Ramos (cell line): ENCODE results near the gene GALNT10.

Source experiments
- in situ Hi-C: fragments of 300-500 bp; cut with MboI; formaldehyde crosslinking; loops from one replicate; pipeline ENCODE4 v1.14.3; 2022; ENCODE audit warnings: low sequenced_read_pairs; ENCODE audit not compliant: unreplicated experiment

Gene GALNT10

DNA sequence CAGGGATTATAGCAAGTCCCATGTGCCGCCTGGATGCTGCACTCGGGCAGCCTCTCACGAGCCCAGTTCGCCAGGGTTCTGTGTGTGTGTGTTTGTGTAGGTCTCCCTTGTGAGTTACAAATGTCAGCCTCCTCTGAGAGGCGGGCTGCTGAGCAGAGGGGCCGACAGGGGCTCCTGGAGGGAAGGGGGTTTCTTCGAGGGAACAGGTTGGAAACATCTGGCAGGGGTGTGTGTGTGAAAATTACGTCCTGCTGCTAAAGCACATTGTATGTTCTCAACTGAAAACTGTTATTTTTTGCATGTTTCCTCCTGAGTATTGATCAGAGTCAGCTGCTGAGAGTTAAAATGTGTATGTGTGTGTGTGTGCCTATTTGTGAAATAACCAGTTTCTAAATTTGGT lies 9.7 kb downstream of the GALNT10 start:
- in situ Hi-C loops = no loop called here

DNA sequence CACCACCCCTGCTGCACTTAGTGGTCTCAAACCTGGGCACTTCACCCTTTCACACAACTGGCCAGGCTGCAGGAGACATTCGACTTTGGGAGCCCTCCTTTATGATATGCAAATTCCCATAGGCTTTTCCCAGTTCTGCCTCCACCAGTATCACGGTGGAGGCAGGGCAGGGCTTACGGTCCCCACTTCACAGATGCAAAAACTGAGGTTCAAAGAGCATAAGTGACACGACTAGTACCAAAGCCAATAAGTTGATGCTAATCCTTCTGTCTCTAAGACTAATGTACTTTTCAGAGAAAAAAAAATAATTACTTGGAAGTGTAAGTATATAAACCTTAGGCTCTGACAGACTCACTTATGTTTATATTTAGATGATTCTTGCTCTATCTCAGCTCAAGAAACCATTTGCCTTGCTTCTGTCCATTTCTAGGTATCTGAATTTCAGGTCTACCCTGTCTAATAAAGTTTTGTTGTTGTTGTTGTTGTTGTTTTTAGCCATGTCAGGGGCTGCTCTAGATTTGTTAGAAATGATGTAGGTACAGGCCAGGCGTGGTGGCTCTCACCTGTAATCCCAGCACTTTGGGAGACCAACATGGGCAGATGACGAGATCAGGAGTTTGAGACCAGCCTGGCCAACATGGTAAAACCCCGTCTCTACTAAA lies 10.7 kb downstream of the GALNT10 start:
- in situ Hi-C loops = no loop called here

DNA sequence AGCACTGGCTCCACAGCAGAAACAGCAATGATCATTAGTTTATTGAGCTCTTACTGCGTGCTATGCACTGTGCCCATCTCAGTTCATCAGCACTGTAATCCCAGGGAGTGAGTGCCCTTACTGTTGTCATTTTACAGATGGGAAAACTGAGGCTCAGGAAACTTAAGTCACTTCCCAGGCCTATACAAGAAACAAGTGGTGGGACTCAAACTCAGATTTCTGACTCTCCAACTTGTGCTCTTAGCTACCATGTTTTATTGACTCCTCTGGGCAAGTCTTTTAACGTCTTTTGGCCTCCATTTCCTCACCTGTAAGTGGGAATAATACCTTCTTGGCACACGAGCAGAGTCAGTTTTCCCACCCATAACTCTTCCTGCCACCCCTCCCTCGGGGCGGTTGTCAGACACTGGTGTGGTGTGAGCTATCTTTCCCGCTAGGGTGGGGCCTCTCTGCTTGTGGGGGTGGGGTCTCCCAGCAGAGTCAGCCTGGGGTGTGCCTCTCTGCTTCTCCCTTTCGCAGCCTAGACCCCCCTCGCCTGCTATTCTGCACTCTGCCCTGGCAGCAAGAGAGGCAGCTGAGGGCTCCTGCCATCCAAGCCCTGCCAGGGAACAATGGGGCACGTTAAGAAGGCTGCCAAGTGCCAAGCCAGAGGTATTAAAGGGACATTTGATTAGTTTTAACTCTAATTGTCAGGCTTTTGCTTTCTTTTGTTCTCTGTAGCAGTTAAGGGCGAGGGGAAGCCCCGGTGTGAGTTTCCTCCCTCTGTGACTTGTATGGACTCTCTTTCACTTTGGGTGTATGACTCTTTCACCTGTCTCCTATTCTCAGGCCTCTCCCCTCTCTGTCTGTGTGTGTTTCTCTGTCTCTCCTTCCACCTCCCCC lies 12.1 kb downstream of the GALNT10 start:
- in situ Hi-C loops = no loop called here

DNA sequence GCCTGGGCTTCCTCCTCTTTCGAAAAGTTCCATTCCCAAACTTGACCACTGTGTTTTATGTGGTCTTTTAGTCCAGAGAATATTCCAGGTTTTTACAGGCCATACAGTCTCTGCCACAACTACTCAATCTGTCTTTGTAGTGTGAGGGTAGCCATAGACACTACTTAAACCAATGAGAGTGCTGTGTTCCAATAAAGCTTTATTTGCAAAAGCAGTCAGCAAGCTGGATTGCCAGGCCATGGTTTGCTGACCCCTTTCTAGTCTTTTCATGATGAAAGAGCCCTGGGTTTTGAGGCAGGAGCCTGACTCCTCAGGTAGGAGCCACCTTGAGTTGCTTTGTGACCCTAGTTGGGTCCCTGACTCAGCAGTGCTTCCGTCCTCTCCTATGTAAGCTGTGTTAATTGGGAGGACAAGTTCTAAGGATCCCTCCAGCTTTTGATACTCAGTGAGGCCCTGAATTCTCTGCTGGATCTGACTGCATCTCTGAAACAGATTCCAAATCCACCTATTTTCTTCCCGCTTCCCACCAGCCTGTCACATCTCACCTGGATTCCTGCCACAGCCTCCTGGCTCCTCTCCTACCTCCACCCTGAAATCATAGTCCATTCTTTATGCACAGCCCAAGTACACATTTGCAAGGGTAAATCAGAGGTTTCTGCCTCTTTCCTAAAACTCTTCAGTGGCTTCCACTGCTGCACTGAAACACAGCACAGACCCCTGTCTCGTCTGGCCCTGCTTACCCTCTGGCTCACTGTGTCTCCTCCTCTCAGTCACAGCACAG lies 13.5 kb downstream of the GALNT10 start:
- in situ Hi-C loops = no loop called here

DNA sequence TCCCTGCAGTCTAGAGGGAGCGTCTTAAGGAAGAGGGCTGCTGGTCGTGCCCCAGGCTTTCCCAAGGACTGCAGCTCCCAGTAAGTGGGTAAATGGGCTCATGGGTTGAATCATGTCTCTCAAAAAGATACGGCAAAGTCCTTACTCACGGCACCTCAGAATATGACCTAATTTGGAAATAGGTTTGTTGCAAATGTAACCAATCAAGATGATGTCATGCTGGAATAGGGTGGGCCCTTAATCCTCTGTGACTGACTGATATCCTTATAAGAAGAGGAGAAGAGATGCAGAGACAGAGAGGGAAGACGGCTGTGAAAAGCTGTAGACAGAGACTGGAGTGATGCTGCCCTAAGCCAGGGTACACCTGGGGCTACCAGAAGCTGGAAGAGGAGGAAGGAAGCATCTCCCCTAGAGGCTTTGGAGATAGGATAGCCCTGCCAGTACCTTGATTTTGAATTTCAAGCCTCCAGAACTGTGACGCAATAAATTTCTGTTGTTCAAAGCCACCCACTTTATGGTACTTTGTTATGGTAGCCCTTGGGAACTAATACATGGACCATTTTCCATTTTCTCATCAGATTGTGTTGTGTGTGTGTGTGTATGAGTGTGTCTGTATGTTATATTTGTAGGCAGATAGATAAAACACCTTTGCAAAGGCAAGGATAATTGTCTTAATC lies 15.0 kb downstream of the GALNT10 start:
- in situ Hi-C loops = no loop called here

DNA sequence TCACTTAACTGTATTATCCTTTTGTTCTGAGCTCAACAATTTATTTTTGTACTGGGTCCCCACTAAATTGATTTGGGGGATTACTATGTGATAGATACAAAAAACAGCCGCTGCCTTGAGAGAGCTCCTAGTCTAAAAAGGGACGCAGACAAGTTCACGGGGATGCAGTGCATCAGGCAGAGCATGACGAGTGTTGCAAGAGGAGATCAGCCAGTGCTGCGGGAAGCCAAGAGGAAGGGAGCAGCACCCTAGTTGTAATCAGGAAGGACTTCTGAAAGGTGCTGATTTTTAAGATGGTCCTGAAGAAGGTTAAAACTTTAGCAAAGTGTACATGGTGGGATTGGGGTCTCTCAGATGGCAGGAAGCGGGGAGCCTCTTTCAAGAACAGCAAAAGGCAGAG lies 15.8 kb downstream of the GALNT10 start:
- in situ Hi-C loops = no loop called here

DNA sequence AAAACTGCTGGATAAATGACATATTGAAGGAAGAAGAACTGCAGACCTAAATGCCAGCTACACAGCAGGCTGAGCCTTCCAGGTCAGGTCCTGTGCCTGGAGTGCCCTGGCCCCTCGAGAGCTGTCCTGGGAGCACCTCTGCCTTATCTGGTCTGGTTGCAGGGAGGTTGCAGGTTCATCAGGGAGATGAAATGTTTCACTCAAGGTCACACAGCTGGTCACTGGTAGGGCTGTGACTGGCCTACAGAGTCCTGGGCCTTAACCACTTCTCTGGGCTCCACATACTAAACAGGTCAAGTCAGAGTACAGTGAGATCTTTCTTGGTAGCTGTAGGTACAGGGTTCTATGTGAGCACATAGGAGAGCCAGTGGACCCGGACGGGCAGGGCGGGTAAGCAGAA lies 16.7 kb downstream of the GALNT10 start:
- in situ Hi-C loops = no loop called here

DNA sequence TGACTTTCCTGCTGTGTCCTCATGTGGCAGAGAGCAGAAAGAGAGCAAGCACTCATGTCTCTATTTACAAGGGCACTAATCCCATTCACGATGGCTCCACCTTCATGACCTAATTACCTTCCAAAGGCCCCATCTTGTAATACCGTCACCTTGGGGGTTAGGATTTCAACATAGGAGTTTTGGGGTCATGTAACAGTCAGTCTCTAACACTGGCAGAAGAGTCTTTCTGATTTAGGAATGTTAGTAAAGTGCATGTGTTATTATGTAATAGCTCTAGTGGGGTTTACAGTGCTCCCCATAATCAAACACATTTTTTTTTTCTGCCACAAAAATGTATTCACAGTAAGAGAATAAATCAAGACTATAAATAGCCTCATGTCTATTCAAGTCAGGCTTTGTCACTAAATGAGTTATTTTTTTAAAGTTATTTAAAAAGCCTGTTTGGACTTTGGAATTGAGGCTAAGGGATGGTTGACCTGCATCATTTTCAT lies 19.1 kb downstream of the GALNT10 start:
- in situ Hi-C loops = no loop called here

DNA sequence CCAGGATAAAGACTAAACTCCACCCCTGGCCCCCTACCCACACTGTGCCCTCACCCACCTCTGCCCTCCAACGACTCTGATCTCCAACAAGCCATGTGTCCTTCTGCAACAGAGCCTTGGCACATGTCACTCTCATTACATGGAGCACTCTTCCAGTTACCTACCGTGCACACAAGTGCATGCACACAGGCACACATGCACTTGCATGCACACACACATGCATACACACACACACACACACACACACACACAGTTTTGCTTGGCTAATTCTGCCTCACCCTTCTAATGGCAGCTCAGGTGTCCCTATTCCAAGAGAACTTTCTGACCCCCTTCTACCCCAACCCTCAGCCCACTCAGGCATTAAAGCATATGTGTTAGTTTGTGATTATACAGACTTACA lies 19.6 kb downstream of the GALNT10 start:
- in situ Hi-C loops = no loop called here

DNA sequence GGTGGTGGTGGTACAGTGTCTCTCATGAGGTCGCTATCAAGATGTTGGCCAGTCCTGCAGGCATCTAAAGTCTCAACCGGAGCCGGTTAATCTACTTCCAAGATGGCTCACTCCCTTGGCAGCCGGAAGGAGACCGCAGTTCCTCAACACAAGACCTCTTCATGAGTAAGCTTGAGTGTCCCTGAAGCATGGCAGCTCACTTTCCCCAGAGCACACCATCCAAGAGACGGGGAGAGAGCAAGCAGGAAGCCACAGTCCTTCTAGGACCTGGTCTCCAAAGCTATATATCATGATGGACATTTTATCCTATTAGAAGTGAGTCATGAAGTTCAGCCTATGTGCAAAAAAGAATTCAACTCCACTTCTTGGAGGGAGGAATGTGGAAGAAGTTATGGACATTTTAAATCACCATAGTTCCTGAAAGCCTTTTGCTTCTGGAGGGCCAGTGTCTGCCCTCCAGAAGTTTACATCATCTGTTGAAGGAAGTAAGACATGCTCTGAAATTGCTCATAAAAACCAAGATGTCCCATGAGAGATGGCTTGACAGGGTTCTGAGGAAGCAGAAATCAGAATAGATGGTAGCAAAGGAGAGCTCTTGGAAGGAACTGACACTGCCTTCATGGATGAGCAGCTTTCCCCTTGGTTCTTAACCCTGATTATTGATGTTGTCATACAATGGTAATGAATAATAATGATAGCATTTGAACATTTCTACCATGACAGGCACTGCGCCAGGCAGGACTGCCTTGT lies 21.3 kb downstream of the GALNT10 start:
- in situ Hi-C loops = no loop called here

DNA sequence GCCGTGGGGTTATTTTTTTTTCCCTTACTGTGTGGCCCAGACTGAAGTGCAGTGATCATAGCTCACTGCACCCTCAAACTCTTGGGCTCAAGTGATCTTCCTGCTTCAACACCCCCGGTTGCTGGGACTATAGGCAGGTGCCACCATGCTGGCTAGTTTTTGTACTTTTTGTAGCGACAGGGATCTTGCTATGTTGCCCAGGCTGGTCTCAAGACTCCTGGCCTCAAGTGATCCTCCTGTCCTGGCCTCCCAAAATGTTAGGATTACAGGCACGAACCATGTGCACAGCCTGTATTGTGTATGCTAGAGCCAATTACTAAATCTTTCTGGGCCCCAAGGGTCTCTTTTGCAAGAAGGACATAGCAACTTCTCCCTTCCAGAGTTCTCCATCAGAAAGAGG lies 23.1 kb downstream of the GALNT10 start:
- in situ Hi-C loops = no loop called here

DNA sequence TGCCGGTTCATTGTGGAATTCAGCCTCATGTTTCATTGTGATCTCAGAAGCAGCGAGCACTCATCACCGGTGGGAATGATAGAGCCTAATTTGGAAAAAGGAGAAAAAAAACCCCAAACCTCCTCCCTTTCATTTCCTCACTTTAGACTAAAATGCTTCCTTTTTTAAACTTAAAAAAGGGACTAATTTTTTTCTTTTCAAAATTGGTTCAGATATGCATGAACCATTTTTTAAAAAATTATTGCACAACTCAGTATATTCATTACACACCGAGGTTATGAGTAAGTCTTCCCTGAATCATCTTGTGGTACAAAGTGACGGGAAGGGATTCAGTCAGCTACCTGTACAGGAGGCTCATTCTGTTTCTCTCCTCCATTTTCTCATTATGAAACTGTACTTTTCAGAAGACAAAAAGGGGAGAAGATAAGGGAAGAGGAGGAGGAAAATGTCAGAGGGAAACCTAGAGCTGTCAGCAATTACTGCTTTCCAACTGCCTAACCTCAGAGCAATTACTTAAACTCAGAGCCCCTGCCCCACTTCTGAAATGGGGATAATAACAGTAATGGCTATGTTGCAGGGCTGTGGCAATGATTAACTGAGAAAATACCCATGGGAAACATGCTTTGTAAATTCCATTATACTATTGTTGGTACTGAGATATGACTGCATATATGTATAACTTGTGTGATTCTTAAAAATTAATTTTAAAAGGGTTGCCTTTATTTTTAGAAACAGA lies 24.0 kb downstream of the GALNT10 start:
- in situ Hi-C loops = no loop called here

DNA sequence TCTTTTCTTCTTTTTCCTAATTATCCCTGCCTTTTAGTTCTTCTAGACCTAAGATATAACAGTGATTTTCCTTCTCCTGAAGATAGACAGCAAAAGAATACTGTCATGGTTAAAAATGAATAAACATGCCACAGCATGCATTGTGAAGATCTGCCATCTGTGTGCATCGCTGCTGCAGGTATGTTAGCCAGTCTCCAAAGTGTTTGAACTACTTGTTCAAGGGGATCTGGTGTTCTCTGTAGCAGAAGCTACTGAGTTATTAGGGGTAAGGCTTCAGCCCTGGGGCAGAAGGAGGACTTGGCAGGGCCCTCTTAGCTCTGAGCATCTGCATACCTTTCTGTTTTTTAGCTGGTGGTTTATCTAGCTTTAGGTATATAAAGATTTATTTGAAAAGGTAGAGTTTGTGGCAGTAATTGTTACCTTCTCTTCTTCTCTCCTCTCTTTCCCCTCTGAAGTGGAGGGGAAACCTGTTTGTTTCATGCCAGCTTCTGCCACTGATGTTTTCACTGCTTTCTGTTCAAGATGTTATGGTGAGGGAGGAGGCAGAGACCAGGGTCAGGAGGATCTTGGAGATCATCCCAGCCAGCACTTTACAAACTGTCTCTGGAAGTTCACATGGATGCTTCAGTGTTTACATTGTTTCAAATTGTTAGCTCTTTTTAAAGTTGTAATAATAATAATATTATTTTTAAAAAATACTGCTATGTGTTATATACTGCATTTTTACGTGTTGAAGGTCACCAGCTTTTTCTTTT lies 25.2 kb downstream of the GALNT10 start:
- in situ Hi-C loops = no loop called here

DNA sequence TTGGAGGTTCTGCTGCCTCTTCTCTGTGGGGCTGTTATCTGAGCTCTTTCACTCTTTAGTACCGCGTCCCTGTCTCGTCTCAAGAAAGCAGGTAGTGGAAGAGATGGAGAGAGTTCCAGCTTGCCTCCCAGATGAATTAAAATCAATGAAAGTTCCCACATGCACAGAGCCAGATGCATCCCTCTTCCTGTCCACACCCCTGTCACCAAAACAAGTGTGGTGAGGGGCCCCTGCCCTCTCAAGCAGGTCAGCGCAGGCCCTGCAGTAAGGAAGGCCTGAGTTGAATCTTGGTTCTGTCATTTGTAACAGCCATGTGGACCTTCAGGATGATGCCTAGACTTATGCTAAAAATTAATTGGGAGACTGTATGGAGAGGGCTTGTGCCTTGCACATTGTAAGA lies 26.9 kb downstream of the GALNT10 start:
- in situ Hi-C loops = no loop called here

DNA sequence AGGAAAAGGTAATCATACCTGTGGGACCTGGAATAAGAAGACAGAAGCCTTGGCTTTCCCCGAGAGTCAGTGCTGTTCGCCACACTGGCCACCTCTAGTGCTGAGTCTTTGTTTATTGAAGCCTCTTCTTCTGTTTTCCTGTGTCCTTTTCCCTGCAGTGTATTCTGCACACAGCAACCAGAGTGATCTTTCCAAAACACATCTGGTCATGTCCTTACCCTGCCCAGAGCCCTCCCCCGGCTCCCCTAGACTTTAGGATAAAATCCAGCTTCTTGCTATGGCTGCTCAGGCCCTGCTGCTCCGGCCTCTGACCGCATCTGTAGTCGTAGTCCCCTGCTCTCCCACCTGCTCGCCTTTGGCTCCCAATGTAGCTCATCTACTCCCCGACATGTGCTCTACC lies 28.3 kb downstream of the GALNT10 start:
- in situ Hi-C loops = no loop called here

DNA sequence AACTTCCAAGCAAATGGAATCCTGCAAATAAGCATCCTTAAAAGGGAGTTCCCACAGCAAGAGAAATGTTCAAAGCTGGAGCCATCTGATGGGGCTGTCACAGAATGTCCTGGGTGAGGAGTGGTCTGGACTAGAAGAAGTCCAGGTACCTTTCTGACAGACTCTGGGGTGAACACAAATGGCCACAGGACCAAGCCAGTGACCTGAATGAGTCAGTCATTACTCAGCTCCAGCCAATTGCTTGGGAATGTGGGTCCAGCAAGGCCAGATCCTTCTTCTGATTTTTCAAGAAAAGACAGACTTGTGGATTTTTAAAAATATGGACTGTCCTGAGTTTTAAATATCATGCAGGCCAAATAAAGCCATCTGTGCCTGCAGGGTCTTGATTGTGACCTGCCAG lies 30.1 kb downstream of the GALNT10 start:
- in situ Hi-C loops = no loop called here

DNA sequence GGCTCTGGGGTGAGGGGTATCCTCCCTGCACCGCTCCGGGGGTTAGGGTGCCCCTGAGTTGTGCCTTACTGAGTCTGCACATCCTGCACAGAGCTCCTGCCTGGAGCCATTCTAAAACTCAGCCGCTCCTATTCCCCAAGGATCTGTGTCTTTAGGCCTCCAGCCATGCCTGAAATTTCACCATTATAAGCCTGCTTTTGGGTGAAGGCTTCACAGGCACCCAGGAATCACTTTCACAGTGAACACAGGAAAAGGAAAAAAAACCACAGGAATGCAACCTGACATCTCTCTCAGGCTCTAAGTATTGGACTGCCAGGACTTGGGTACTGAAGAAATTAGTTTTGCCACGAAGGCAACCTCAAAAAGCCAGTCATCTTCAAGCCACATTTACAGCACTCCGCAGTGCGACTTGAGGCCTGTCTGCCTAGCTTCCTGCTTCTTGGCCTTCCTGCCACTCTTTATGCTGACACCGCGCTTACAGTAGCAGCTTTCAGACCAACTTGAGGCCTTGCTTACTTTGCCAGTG lies 30.9 kb downstream of the GALNT10 start:
- in situ Hi-C loops = no loop called here

DNA sequence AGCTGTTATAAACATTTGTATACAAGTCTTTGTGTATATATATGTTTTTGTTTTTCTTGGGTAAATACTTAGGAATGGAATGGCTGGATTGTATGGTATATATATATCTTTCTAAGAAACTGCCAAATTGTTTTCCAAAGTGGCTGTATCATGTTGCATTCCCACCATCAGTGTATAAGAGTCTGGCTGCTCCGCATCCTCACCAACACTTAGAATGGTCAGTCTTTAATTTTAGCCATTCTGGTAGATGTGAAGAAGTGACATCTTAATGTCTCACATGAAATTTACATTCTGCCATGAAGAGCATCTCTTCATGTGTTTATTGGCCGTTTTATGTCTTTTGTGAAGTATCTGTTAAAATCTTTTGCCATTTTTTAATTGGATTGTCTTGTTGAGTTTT lies 31.9 kb downstream of the GALNT10 start:
- in situ Hi-C loops = no loop called here
